Suprapubic skin (tissue), 3 donors: ENCODE data around the gene BTRC.

Source experiments
- CTCF ChIP-seq, 2 donors: fragments of 200-600 bp in 1 of 2; fragments of 450-650 bp in 1 of 2; sonication (generic) in 1 of 2; IDR thresholded peaks; one replicate each; pipeline ENCODE4 v1.5.1; 2016 to 2019; ENCODE audit warnings: antibody characterized with exemption in 2 of 2, mild to moderate bottlenecking in 1 of 2, moderate library complexity in 1 of 2
- POLR2A ChIP-seq, 2 donors: fragments of 450-650 bp; IDR thresholded peaks; one replicate each; pipeline ENCODE4 v1.6.1; 2017; ENCODE audit warnings: antibody characterized with exemption in 2 of 2, mild to moderate bottlenecking in 2 of 2, moderate library complexity in 2 of 2

- no peak for TF ChIP-seq POLR2A (IDR thresholded peaks at IDR 0.05)
- TF ChIP-seq CTCF (IDR thresholded peaks at IDR 0.05): no peak
Observed at GRCh38 chr10:101563007-101563406, 209.0 kb downstream of the BTRC start.
